Activated naive CD4-positive, alpha-beta T cell treated with anti-CD3 and anti-CD28 coated beads, Interleukin-2, amount 10 ng/mL, durations not matched to agents 7 days and 5 days (primary cell): Measurements from ENCODE around the gene DHX9.
A peak's percentile ranks its signal among the peaks of the same experiment; 100 is the strongest.

Source experiments
- CTCF ChIA-PET: fragments of 350-600 bp; sonication (Branson Sonifier 250); formaldehyde crosslinking; loops from one replicate; lab custom pipeline; 2021; ENCODE audit warnings: antibody characterized with exemption; lab: Charles Lee
- DNase-seq: peaks from one replicate; pipeline ENCODE4 v3.0.0-alpha.2; 2020
- H3K27ac Mint-ChIP-seq: one replicate; pipeline ENCODE4 v1.8.0; 2021; ENCODE audit warnings: mild to moderate bottlenecking, moderate library complexity, mixed read lengths
- H3K27me3 Mint-ChIP-seq: one replicate; pipeline ENCODE4 v1.8.0; 2021; ENCODE audit warnings: mild to moderate bottlenecking, mixed read lengths
- H3K36me3 Mint-ChIP-seq: one replicate; pipeline ENCODE4 v1.8.0; 2021; ENCODE audit warnings: mixed read lengths
- H3K4me1 Mint-ChIP-seq: one replicate; pipeline ENCODE4 v1.8.0; 2021; ENCODE audit warnings: mixed read lengths
- H3K4me3 Mint-ChIP-seq: one replicate; pipeline ENCODE4 v1.8.0; 2021; ENCODE audit warnings: mild to moderate bottlenecking, moderate library complexity, mixed read lengths
- H3K9me3 Mint-ChIP-seq: one replicate; pipeline ENCODE4 v1.8.0; 2021; ENCODE audit warnings: mixed read lengths

The DHX9 gene

DNA sequence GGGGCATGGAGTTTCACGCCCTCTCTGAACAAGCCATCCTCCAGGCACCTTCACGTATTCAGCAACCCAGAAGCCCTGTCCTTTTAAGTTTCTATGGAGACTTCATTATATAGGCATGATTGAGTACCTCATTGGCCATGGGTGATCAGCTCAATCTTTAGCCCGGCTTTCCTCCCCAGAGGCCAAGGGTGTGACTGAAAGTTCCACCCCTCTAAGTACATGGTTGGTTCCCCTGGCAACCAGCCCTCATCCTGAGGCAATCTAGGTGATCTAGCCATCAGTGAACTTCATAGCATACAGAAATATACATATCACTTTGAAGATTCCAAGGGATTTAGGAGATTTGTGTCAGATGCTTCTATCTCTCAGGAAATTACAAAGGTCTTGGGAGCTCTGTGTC is 21.3 kb upstream of the DHX9 start:
- no peaks in the 10 kb centered on the region for H3K9me3 Mint-ChIP-seq
- H3K36me3 Mint-ChIP-seq = no peaks in the 10 kb centered on the region
- H3K4me3 Mint-ChIP-seq = no peak overlapping the region
- DNase-seq = no peak
- CTCF ChIA-PET = no interaction called here
- no peak overlapping the region for H3K27ac Mint-ChIP-seq
- no peaks in the 10 kb centered on the region for H3K4me1 Mint-ChIP-seq
- no peaks in the 10 kb centered on the region for H3K27me3 Mint-ChIP-seq

GRCh38 chr1:182823220-182823619 is 15.9 kb upstream of the DHX9 start:
- H3K9me3 Mint-ChIP-seq = no peaks in the 10 kb centered on the region
- no peaks in the 10 kb centered on the region for H3K4me1 Mint-ChIP-seq
- H3K36me3 Mint-ChIP-seq = no peaks in the 10 kb centered on the region
- no peak for DNase-seq
- H3K4me3 Mint-ChIP-seq = no peak overlapping the region
- CTCF ChIA-PET = interaction anchor here (1.2 kb wide), 1 partner anchor 33 kb away, joined by 3 read pairs; the partner anchor contains the start of gene NPL
- H3K27ac Mint-ChIP-seq = no peak overlapping the region
- peaks cover under 1% of the 10 kb centered on the region for H3K27me3 Mint-ChIP-seq

DNA sequence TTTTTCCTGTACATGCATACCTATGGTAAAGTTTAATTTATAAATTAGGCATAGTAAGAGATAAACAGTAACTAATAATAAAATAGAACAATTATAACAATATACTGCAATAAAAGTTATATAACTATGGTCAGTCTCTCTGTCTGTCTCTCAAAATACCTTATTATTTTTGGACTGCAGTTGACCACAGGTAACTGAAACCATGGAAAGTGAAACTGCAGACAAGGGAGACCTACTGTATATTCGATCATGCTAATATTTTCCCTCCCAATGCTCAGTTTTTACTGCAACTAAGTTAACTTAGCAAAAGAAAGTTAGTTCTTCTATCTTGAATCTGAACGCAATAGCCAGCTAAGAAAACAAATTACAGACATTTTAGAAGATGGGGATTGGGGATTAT is 12.3 kb upstream of the DHX9 start:
- Mint-ChIP-seq H3K9me3 (no peaks in the 10 kb centered on the region), H3K27ac (no peak overlapping the region), H3K4me3 (no peak overlapping the region), H3K4me1 (peaks cover 5% of the 10 kb centered on the region), H3K27me3 (peaks cover 9% of the 10 kb centered on the region), H3K36me3 (no peaks in the 10 kb centered on the region)
- DNase-seq = no peak
- CTCF ChIA-PET = no interaction called here

DNA sequence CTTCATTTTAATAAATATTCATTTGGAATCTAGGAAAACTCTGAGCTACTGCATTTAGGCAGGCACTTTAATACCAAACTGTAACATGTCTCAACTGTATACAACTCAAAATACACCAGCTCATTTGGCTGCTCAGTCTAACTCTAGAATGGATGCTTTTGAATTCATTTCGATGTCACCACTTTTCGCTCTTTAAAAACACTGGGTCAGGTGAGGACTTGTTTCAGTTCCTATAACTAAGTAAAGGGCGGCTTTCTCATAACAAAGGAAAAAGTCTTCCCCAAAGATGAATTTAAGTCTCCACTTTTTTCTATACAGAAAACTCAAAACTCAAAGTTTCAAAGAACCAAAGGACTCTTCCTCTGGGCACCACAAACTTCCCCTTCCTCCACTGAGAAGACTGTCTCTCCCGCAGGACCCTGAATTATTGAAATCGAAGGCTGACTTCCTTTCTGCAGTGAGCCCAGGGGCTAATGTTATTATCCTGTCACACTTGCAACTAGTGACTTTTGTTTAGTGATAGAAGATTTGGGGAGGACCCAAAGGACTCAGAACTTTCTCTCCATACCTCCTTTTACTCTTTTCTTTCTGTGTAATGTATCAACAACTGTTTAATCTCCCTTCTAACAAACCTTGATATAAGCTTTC is 9.7 kb upstream of the DHX9 start:
- CTCF ChIA-PET = no interaction called here
- Mint-ChIP-seq H3K4me1 (peaks cover 5% of the 10 kb centered on the region), H3K9me3 (no peaks in the 10 kb centered on the region), H3K27ac (no peak overlapping the region), H3K27me3 (peaks cover 13% of the 10 kb centered on the region), H3K4me3 (no peak overlapping the region), H3K36me3 (no peaks in the 10 kb centered on the region)
- no peak for DNase-seq

GRCh38 chr1:182833271-182833670 is 5.9 kb upstream of the DHX9 start:
- no peak overlapping the region for H3K27ac Mint-ChIP-seq
- H3K4me3 Mint-ChIP-seq = no peak overlapping the region
- no peaks in the 10 kb centered on the region for H3K36me3 Mint-ChIP-seq
- no peaks in the 10 kb centered on the region for H3K9me3 Mint-ChIP-seq
- CTCF ChIA-PET = no interaction called here
- peaks cover 7% of the 10 kb centered on the region for H3K4me1 Mint-ChIP-seq
- peaks cover 15% of the 10 kb centered on the region for H3K27me3 Mint-ChIP-seq
- no peak for DNase-seq

DNA sequence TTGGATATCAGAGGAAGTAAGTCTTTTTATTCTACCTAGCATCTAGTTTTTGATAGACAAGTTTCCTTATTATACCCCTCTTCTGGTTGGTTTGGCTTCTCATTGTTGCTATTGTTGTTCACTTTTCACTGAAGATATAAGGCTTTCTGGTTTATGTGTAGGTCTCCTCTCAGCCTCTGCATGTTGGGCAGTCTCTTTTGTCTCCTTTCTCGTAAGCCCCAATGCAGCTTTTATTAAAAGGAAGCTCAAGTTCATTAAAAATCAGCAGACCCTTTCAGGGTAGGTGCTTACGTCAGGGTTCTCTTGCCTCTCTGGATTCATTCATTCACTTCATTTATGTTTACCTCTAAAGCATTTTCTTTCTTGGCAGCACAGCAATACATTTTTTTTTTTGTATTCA is 4.8 kb upstream of the DHX9 start:
- Mint-ChIP-seq H3K27me3 (peaks cover 16% of the 10 kb centered on the region), H3K27ac (no peak overlapping the region), H3K36me3 (no peaks in the 10 kb centered on the region), H3K4me3 (no peak overlapping the region), H3K4me1 (peaks cover 11% of the 10 kb centered on the region), H3K9me3 (no peaks in the 10 kb centered on the region)
- no peak for DNase-seq
- CTCF ChIA-PET = no interaction called here

GRCh38 chr1:182835806-182836205 is 3.3 kb upstream of the DHX9 start:
- CTCF ChIA-PET = no interaction called here
- DNase-seq = no peak
- H3K9me3 Mint-ChIP-seq = no peaks in the 10 kb centered on the region
- H3K4me1 Mint-ChIP-seq = peaks cover 12% of the 10 kb centered on the region
- H3K36me3 Mint-ChIP-seq = peaks cover 10% of the 10 kb centered on the region
- peaks cover 13% of the 10 kb centered on the region for H3K27me3 Mint-ChIP-seq
- H3K27ac Mint-ChIP-seq = no peak overlapping the region
- H3K4me3 Mint-ChIP-seq = no peak overlapping the region

- Mint-ChIP-seq H3K9me3 (no peaks in the 10 kb centered on the region), H3K4me3 (peak overlapping the region; percentile 88), H3K27ac (peak overlapping the region; percentile 70), H3K36me3 (peaks cover 50% of the 10 kb centered on the region), H3K27me3 (peaks cover 9% of the 10 kb centered on the region), H3K4me1 (peaks cover 62% of the 10 kb centered on the region)
- DNase-seq = no peak
- CTCF ChIA-PET = no interaction called here
Measured at GRCh38 chr1:182841368-182841988, 2.3 kb downstream of the DHX9 start.

DNA sequence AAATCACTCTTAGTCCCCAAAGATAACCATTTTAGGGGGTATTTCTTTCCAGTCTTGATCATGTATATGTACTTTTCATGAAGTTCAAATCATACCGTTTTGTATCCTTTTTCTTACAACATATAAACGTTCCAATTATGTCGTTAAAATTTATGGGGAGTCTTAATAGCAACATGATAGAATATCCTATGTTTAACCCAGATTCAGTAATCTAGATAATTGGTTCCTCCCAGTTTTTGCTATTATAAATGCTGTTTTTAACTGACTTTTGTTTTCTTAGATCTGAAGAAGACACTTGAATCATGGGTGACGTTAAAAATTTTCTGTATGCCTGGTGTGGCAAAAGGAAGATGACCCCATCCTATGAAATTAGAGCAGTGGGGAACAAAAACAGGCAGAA is 3.1 kb downstream of the DHX9 start:
- Mint-ChIP-seq H3K27ac (peak overlapping the region; percentile 31), H3K4me3 (peak overlapping the region; percentile 53), H3K4me1 (peaks cover 68% of the 10 kb centered on the region), H3K36me3 (peaks cover 58% of the 10 kb centered on the region), H3K9me3 (no peaks in the 10 kb centered on the region), H3K27me3 (peaks cover 7% of the 10 kb centered on the region)
- CTCF ChIA-PET = no interaction called here
- no peak for DNase-seq

- Mint-ChIP-seq H3K9me3 (no peaks in the 10 kb centered on the region), H3K4me3 (no peak overlapping the region), H3K27me3 (no peaks in the 10 kb centered on the region), H3K4me1 (peaks cover 86% of the 10 kb centered on the region), H3K27ac (no peak overlapping the region), H3K36me3 (peaks cover 81% of the 10 kb centered on the region)
- DNase-seq = no peak
- CTCF ChIA-PET = no interaction called here
Measured at GRCh38 chr1:182845379-182845778, 6.2 kb downstream of the DHX9 start.

GRCh38 chr1:182845894-182846293 is 6.7 kb downstream of the DHX9 start:
- no peak overlapping the region for H3K27ac Mint-ChIP-seq

GRCh38 chr1:182847105-182847504 is 8.0 kb downstream of the DHX9 start:
- Mint-ChIP-seq H3K36me3 (peaks cover 75% of the 10 kb centered on the region), H3K4me3 (no peak overlapping the region), H3K9me3 (no peaks in the 10 kb centered on the region)

More at GRCh38 chr1:182845894-182846293, 6.7 kb downstream of the DHX9 start:
- DNase-seq = no peak
- Mint-ChIP-seq H3K9me3 (no peaks in the 10 kb centered on the region), H3K4me3 (no peak overlapping the region), H3K27me3 (no peaks in the 10 kb centered on the region), H3K4me1 (peaks cover 82% of the 10 kb centered on the region), H3K36me3 (peaks cover 78% of the 10 kb centered on the region)
- CTCF ChIA-PET = no interaction called here

GRCh38 chr1:182848736-182849135 is 9.6 kb downstream of the DHX9 start:
- Mint-ChIP-seq H3K4me1 (peaks cover 53% of the 10 kb centered on the region), H3K4me3 (no peak overlapping the region), H3K9me3 (no peaks in the 10 kb centered on the region), H3K27me3 (no peaks in the 10 kb centered on the region), H3K36me3 (peaks cover 77% of the 10 kb centered on the region), H3K27ac (no peak overlapping the region)
- CTCF ChIA-PET = no interaction called here
- DNase-seq = no peak

More at GRCh38 chr1:182847105-182847504, 8.0 kb downstream of the DHX9 start:
- CTCF ChIA-PET = no interaction called here
- Mint-ChIP-seq H3K4me1 (peaks cover 69% of the 10 kb centered on the region), H3K27me3 (no peaks in the 10 kb centered on the region), H3K27ac (no peak overlapping the region)
- no peak for DNase-seq

DNA sequence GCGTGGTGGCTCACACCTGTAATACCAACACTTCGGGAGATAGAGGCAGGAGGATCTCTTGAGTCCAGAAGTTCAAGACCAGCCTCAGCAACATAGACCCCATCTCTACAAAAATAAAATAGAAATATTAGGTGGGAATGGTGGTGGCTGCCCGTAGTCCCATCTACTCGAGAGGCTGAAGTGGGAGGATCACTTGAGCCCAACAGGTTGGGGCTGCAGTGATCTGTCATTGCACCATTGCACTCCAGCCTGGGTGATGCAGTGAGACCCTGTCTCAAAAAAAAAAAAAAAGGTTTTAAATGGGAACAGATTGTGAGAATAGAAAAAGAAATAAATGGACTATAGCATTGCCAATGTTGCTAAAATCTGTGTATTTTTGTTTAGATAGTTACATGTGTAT is 11.2 kb downstream of the DHX9 start:
- H3K9me3 Mint-ChIP-seq = no peaks in the 10 kb centered on the region
- no peak for DNase-seq
- CTCF ChIA-PET = no interaction called here
- H3K27ac Mint-ChIP-seq = no peak overlapping the region
- H3K4me1 Mint-ChIP-seq = peaks cover 40% of the 10 kb centered on the region
- H3K4me3 Mint-ChIP-seq = no peak overlapping the region
- peaks cover 77% of the 10 kb centered on the region for H3K36me3 Mint-ChIP-seq
- no peaks in the 10 kb centered on the region for H3K27me3 Mint-ChIP-seq

DNA sequence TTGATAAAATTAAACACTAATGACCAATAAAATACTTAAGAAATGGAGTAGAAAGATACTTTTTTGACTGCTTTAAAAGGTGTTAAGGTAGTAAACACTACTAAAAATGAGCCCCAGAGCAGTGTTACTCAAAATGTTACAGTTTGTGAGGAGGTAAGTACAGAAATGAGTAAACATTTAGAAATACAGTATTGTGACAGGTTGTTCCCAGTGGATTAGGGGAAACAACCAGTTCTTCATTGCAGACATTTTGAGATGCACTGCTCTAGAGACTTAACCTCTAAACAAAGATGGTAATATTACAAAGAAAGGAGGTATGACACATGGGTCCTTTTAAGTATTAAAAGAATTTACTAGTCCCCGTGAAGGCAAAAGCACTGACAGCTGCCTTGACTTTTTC is 12.7 kb downstream of the DHX9 start:
- H3K36me3 Mint-ChIP-seq = peaks cover 78% of the 10 kb centered on the region
- no peak for DNase-seq
- H3K27ac Mint-ChIP-seq = no peak overlapping the region
- no peaks in the 10 kb centered on the region for H3K9me3 Mint-ChIP-seq
- CTCF ChIA-PET = no interaction called here
- no peaks in the 10 kb centered on the region for H3K27me3 Mint-ChIP-seq
- H3K4me3 Mint-ChIP-seq = no peak overlapping the region
- H3K4me1 Mint-ChIP-seq = peaks cover 31% of the 10 kb centered on the region
